ENCODE measurements around the gene COBL.

GRCh38 chr7:51295440-51296245 lies 21.0 kb downstream of the COBL start:
- TF ChIP-seq EZH2 (IDR thresholded peaks at IDR 0.05; ENCODE audit: insufficient read depth, poor library complexity, severe bottlenecking) (no peak), EZH2phosphoT487 (IDR thresholded peaks at IDR 0.05; ENCODE audit: insufficient read depth, low read depth) (no peak)

All from GM23248 (cell line).